GM08714 (cell line): ENCODE data around the gene BSDC1.
"Not testable (repeated sequence)": the region's sequence is repeated elsewhere in the genome, so short reads cannot be mapped to it uniquely, and the experiment has no call there.

Source experiments
- H3K4me3 ChIP-seq: fragments of 200-500 bp; sonication (Bioruptor generic); 2 replicates; pipeline ENCODE4 v1.5.1; 2014; ENCODE audit warnings: mild to moderate bottlenecking, low read length, inconsistent platforms
- ZNF274 ChIP-seq: IDR thresholded peaks from 2 replicates; pipeline ENCODE4 v1.6.1; 2012; ENCODE audit warnings: mild to moderate bottlenecking, low read depth, low read length

The BSDC1 gene, protein sequence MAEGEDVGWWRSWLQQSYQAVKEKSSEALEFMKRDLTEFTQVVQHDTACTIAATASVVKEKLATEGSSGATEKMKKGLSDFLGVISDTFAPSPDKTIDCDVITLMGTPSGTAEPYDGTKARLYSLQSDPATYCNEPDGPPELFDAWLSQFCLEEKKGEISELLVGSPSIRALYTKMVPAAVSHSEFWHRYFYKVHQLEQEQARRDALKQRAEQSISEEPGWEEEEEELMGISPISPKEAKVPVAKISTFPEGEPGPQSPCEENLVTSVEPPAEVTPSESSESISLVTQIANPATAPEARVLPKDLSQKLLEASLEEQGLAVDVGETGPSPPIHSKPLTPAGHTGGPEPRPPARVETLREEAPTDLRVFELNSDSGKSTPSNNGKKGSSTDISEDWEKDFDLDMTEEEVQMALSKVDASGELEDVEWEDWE

DNA sequence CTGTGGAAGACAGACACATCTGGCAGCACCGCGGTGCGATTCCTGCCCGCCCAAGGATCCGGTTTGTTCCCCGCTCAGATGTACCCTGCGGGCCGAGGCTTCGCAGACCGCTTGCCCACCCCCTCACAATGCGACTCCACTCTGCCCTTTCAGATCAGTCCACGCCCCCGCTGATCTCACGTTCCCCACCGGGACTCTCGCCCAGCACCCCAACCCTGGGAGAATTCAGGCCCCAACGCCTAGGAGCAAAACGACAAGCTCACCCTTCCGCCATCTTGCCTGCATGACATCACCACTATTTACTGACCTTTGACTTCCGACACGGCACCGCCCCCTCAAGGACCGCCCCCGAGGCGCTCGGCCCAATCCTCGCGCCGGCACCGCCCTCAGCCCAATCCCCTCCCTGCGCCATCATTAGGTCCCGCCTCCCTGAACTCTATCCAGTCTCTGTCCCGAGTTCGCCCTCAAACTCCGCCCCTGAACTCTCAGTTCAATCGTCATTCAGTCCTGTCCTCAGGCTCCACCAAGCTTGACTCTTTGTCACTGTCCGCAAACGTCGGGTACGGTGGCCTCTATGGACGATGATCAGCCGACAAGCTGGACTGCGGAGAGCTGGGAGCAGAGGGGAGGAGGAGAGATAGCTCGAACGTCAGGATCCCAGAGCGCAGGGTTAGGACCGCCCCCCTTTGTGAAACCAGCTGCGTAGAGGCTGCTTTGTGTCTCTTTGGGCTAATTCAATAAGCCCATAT lies at the start of gene BSDC1:
BSDC1 (minus strand) TSS at position 301 of the 749 bp plus-strand sequence; CDS start at position 274, 27 bp downstream.
- TF ChIP-seq ZNF274, result no peak
- H3K4me3 ChIP-seq, result peak within 1 kb of the TSS; percentile 72

DNA sequence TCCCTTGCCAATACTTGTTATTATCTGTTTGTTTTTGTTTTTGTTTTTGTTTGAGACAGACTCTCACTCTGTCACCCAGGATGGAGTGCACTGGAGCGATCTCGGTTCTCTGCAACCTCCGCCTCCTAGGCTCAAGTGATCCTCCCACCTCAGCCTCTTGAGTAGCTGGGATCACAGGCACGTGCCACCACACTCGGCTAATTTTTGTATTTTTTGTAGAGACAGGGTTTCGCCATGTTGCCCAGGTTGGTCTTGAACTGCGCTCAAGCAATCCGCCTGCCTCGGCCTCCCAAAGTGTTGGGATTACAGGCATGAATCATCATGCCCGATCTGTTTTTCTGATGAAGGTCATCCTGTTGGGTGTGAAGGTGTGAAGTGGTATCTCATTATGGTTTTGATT lies 47.2 kb upstream of the BSDC1 start:
- not testable (repeated sequence) for H3K4me3 ChIP-seq

DNA sequence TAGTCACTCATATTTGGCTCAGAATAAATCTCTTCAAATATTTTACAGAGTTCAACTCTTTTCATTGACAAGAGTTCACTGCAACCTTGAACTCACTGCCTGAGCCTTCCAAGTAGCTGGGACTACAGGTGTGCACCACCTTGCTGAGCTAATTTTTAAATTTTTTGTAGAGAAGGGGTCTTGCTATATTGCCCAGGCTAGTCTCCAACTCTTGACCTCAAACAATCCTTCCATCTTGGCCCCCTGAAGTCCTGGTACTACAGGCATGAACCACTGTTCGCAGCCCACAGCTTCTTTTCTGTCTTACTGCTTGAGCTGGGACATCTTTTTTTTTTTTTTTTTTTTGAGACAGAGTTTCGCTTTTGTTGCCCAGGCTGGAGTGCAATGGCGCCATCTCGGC lies 44.5 kb upstream of the BSDC1 start:
- not testable (repeated sequence) for H3K4me3 ChIP-seq

DNA sequence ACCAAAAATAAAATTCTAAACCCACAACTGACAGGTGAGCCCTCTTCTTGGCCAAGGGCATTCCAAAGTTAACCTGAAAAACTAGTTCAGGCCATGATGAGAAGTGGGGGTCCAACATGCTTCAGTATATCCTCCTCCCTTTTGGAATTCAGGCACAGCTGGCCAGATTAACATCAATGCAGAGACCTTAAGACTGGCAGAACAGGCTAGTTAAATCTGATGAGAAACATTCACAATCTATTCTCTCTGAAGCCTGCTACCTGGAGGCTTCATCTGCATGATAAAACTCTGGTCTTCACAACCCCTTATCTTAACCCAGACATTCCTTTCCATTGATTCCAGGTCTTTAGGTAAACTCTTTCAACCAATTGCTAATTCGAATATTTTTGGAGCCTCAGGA lies 43.9 kb upstream of the BSDC1 start:
- no peak overlapping the region for H3K4me3 ChIP-seq
- no peak for TF ChIP-seq ZNF274

DNA sequence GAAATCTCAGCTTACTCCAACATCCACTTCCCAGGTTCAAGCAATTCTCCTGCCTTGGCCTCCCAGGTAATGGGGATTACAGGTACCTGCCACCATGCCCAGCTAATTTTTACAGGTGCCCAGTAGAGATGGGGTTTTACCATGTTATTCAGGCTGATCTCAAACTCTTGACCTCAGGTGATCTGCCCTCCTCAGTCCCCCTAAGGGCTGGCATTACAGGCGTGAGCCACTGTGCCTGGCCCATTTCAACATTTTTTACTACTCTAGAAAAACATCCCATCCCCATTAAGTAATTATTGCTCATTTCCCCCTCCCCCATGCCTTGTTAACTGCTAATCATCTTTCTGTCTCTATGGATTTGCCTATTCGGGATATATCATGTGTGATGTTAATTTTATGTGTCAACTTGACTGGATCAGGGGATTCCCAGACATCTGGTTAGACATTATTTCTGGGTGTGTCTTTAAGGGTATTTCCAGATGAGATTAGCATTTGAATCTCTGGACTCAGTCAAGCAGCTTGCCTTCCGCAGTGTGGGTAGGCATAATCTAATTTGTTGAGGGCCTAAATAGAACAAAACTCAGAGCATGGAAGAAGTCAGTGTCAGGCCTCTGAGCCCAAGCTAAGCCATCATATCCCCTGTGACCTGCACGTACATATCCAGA lies 37.6 kb upstream of the BSDC1 start:
- H3K4me3 ChIP-seq, result no peak overlapping the region
- no peak for TF ChIP-seq ZNF274

DNA sequence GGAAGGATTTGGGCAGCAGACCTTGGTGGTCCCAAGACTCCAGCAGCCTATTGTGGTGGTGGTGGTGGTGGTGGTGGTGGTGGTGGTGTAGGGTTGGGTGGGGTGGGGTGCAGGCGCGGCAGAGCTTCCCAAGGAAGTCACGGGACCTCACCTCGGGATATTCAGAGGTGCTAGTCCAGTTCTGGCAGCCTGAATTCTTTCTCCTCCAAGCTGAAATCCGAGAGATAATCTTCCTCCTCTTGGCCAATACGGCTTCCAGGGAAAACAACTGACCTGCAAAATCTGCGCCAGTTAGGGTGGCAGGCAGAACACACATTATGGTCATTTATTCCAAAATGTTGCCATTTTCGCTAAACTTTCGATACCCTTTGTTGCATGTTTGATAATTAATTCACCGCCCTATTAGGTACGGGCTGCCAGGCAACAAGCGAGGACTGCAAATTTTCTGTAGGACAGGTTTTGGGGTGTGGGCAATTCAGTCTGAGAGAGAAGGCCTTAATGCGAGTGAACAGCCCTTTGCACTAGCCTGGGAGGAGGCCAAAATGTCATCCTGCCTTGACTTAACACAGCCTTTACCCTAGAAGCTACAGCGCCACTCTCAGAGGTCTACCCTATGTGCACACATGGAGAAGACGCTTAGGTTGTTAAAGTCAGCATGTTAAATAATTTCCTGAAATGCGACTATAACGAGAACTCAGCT lies 33.2 kb upstream of the BSDC1 start:
- no peak for TF ChIP-seq ZNF274
- H3K4me3 ChIP-seq, result no peak overlapping the region

DNA sequence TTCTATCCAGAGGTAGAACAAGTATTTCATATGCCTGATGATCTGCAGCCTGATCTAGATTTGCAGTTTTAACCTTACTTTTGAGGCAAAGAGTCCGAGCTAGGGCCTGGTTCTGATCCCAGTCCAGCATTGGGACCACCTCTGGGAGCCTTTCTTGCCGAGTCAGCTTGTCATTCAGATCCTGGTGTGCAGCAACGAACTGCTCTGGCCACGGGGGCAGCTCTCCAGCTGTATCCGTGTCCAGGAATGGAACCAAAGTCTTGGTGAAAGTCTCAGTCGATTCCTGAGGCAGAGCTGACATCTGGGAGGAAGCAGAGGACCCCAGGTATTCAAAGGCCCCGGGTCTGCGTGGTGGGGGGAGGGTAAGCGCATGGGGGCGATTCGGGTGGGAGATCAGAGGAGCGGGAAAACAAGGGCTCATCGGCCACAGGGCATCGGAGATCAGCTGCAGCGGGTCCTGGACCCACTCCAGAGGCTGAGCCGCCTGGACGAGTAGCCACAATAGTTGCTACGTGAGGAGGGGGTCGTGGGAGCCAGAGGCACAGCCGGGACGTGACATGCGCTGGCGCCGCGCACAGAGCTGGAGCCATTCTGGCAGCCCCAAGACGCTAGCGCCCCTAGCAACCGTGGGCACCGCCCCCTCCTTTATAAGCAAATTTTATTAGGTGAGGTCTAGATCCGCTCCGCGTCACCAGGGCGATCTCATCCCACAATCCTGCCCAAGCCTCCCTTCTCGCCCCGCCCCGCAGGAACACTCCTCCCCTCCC lies 32.4 kb upstream of the BSDC1 start:
- TF ChIP-seq ZNF274, result no peak
- H3K4me3 ChIP-seq, result no peak overlapping the region

DNA sequence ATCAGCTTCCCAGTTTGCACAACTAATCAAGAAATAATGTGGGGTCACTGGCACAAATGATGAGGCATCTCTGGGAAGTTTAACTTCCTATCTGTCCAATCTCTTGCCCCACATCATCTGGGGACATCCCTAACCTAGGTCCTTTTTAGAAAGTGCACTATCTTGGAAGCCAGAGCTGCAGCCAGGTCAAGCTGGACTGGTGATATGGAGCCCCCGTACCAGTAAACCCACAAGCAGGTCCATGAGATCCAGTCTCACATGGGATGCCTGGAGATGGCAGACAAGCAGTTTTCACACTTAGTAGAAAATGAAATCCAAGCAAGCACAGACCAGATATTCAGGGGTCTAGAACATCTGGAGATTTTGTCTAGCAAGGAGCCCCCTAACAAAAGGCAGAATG lies 27.5 kb upstream of the BSDC1 start:
- H3K4me3 ChIP-seq, result no peak overlapping the region
- TF ChIP-seq ZNF274, result no peak

DNA sequence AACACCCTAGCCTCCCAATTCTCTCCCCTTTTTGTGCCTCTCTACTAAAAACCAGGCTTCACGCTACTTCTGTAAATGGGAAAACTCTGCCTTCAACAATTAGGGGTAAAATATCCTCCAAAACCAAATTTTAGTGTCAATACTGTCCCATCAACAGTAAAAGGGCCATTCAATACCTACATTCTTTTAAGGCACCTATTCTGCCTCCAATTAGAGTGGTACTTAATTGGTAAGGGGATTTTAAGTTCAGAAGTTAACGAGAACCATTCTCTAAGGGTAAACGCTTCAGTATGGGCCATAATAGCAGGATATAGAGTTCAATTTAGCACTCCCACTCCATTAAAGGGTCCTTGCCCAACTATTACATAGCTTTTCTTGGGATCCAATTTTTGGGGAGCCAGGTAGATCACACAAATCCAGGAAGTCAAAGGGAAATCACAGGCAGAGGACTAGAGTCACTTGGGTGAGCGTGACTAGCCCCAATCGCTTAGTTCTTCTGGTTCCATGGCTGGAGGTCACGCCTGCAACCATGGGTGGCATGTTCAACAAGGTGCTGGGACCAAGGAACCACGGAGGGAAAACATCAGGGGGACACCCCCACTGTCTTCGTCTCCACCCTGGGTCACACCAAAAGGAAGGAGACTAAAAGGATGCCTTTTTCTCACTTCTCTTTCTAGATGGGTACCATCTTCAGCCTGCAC lies 20.1 kb upstream of the BSDC1 start:
- no peak overlapping the region for H3K4me3 ChIP-seq
- TF ChIP-seq ZNF274, result no peak

DNA sequence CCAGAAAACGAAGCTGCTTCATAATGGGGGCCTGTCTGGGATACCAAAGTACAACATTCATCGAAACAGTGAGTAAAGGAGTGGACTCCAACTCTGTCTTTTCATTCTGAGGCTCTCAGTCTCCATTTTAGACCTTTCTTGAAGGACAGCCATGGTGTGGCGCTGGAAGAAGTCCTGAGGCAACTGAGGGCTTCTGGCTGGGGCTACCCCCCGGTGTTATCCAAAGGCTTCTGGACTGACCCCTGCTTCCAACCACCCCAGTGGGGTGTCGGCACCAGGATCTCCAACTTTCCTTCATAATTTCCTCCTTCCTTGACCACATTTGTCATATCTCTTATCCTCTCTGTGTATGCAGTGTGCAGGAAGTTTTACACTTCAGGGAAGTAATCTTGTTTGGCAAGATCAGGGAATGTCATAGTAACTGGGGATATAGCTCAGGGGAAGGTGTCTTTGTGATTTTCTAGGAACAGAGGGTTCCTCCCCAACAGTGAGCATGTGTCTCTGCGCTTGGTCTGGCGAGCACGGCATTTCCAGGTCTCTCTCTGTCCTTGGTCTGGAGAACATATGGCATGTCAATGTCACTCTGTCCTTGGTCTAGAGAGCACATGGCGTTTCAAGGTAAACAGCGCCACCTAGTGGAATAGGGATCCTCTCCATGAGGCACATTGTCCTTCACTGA lies 19.4 kb upstream of the BSDC1 start:
- H3K4me3 ChIP-seq, result no peak overlapping the region
- TF ChIP-seq ZNF274, result no peak

DNA sequence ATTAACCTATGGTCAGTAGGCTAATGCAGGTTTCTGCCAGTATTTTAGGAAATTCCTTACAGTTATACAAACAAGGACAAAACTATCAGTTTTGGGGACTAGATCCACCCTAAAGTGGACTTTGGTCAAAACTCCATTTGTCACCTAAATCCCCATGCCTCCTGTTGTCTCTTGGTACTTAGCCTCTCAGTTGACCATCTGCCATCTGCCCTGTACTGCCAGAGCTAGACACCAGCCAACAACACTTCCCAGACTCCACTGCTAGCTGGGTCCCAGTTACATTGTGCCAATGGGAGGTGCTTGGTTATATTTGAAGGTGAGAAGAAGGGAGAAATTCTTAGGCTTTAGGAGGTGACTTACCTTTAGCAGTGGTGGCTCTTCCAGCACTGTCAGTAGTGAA lies 17.0 kb upstream of the BSDC1 start:
- H3K4me3 ChIP-seq, result no peak overlapping the region
- TF ChIP-seq ZNF274, result no peak

DNA sequence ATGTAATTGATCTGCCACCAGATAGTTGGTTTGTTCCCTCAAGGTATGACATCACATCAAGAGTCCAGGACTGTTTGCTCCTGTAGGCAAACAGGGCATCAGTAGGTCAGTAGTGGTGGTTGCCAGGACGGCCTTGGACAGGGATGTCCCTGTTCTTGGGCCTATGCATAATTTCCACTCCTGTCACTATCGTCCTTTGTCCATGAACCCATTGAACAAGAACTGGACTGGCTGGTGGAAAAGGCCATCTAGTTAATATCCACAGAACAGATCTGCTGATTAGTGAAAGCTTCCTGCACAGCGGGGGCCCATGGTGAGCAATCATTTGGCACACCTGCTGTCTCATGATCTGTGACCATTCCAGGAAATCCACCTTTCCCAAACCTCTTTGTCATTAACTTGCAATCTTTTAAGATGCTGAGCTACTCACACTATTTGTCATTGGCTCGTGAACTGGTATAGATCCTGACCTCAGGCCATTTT lies 12.4 kb upstream of the BSDC1 start:
- no peak overlapping the region for H3K4me3 ChIP-seq
- TF ChIP-seq ZNF274, result no peak
